HepG2 (cell line): ENCODE measurements around the gene THUMPD1. TPM values are rescaled to one million over a fixed set of nuclear protein-coding genes. Genes with fewer than 3 reads are reported as not detected.

Source experiments
- ARID2 ChIP-seq: sonication (generic); formaldehyde crosslinking; IDR thresholded peaks from 2 replicates; pipeline ENCODE4 v1.8.1; 2022; ENCODE audit warnings: mild to moderate bottlenecking, missing genetic modification reagents, borderline replicate concordance
- BRD4 ChIP-seq: sonication (generic); formaldehyde crosslinking; IDR thresholded peaks from 2 replicates; pipeline ENCODE4 v1.4.0; 2020; ENCODE audit warnings: missing genetic modification reagents
- CBX2 ChIP-seq, 2 experiments: fragments of 200-600 bp in 1 of 2; sonication (generic); formaldehyde crosslinking in 1 of 2; IDR thresholded peaks; 2 replicates each; pipeline versions ENCODE4 v1.7.0 to v1.8.1; 2018 to 2022; ENCODE audit warnings: low read depth in 2 of 2, low read length in 1 of 2, mild to moderate bottlenecking in 1 of 2, missing genetic modification reagents in 1 of 2
- FOSL1 ChIP-seq: sonication (generic); formaldehyde crosslinking; IDR thresholded peaks from 2 replicates; pipeline ENCODE4 v1.9.0; 2021; ENCODE audit warnings: missing genetic modification reagents, borderline replicate concordance
- FOXA3 ChIP-seq: IDR thresholded peaks from 2 replicates; pipeline ENCODE4 v1.6.1; 2016; ENCODE audit warnings: missing genetic modification reagents, missing compliant biosample characterization
- GPN1 ChIP-seq: sonication (generic); formaldehyde crosslinking; IDR thresholded peaks from 2 replicates; pipeline ENCODE4 v1.5.1; 2020; ENCODE audit warnings: missing genetic modification reagents, borderline replicate concordance
- KDM5B ChIP-seq: sonication (generic); formaldehyde crosslinking; IDR thresholded peaks from 2 replicates; pipeline ENCODE4 v1.4.0; 2020; ENCODE audit warnings: missing genetic modification reagents, mild to moderate bottlenecking, borderline replicate concordance
- TBP ChIP-seq: sonication (generic); formaldehyde crosslinking; IDR thresholded peaks from 2 replicates; pipeline ENCODE4 v1.5.0; 2020; ENCODE audit warnings: missing genetic modification reagents
- TMF1 ChIP-seq: sonication (generic); formaldehyde crosslinking; IDR thresholded peaks from 2 replicates; pipeline ENCODE4 v1.8.1; 2022; ENCODE audit warnings: low read depth, missing genetic modification reagents
- ZBTB8A ChIP-seq: sonication (generic); formaldehyde crosslinking; IDR thresholded peaks from 2 replicates; pipeline ENCODE4 v1.4.0; 2020; ENCODE audit warnings: mild to moderate bottlenecking, low read depth, missing genetic modification reagents, borderline replicate concordance
- ZNF121 ChIP-seq: sonication (generic); formaldehyde crosslinking; IDR thresholded peaks from 2 replicates; pipeline ENCODE4 v1.5.0; 2020; ENCODE audit warnings: mild to moderate bottlenecking, missing genetic modification reagents
- ZNF17 ChIP-seq: sonication (generic); formaldehyde crosslinking; IDR thresholded peaks from 2 replicates; pipeline ENCODE4 v1.5.0; 2020; ENCODE audit warnings: mild to moderate bottlenecking, missing genetic modification reagents
- ZNF362 ChIP-seq: sonication (generic); formaldehyde crosslinking; IDR thresholded peaks from 2 replicates; pipeline ENCODE4 v1.4.0; 2020; ENCODE audit warnings: missing genetic modification reagents, mild to moderate bottlenecking, borderline replicate concordance
- ZNF546 ChIP-seq: sonication (generic); formaldehyde crosslinking; conservative IDR thresholded peaks from 2 replicates; pipeline ENCODE4 v1.8.1; 2023; ENCODE audit warnings: mild to moderate bottlenecking, missing genetic modification reagents
- ZNF547 ChIP-seq: sonication (generic); formaldehyde crosslinking; IDR thresholded peaks from 2 replicates; pipeline ENCODE4 v1.5.1; 2020; ENCODE audit warnings: mild to moderate bottlenecking, missing genetic modification reagents
- ZNF75D ChIP-seq: sonication (generic); formaldehyde crosslinking; IDR thresholded peaks from 2 replicates; pipeline ENCODE4 v1.8.1; 2023; ENCODE audit warnings: missing genetic modification reagents, mild to moderate bottlenecking, borderline replicate concordance
- ZNF775 ChIP-seq: sonication (generic); formaldehyde crosslinking; IDR thresholded peaks from 2 replicates; pipeline ENCODE4 v1.4.0; 2020; ENCODE audit warnings: missing genetic modification reagents, mild to moderate bottlenecking, moderate library complexity, borderline replicate concordance
- polyA plus RNA-seq, 8 experiments: library from polyadenylated mRNA; depleted of rRNA in 3 of 8; stranded (reverse) in 7 of 8; unstranded in 1 of 8; fragments of >200 nt; fragmentation: Illumina TruSeq in 4 of 8; extraction: Trizol in 4 of 8; gene quantifications; 2 replicates each; pipeline versions ENCODE4 v1.2.1 to v1.2.3, GENCODE V29; 2011 to 2016; ENCODE audit warnings: low read depth in 4 of 8, missing spikeins in 1 of 8, mixed read lengths in 1 of 8; ENCODE audit not compliant: insufficient read depth in 1 of 8
- total RNA-seq, 5 experiments: library from RNA; depleted of rRNA; stranded (reverse); fragments of >200 nt; fragmentation: Illumina TruSeq; extraction: Trizol; gene quantifications; 2 replicates each; pipeline ENCODE4 v1.2.3, GENCODE V29; 2016; ENCODE audit warnings: low read depth in 1 of 5
- TF ChIP-seq, protein P1 (sequence below): sonication (generic); formaldehyde crosslinking; IDR thresholded peaks from 2 replicates; pipeline ENCODE4 v1.5.1; 2020; ENCODE audit warnings: mild to moderate bottlenecking, missing genetic modification reagents
- TF ChIP-seq, protein P2 (sequence below): sonication (generic); formaldehyde crosslinking; IDR thresholded peaks from 2 replicates; pipeline ENCODE4 v1.9.0; 2021; ENCODE audit warnings: mild to moderate bottlenecking, missing genetic modification reagents

Gene THUMPD1
- total and polyA plus RNA-seq, 2 of the 13 experiments (the other 11 are each of a cell fraction or from before 2014, with no cell fraction given), result 22.7 to 69.1 TPM

DNA sequence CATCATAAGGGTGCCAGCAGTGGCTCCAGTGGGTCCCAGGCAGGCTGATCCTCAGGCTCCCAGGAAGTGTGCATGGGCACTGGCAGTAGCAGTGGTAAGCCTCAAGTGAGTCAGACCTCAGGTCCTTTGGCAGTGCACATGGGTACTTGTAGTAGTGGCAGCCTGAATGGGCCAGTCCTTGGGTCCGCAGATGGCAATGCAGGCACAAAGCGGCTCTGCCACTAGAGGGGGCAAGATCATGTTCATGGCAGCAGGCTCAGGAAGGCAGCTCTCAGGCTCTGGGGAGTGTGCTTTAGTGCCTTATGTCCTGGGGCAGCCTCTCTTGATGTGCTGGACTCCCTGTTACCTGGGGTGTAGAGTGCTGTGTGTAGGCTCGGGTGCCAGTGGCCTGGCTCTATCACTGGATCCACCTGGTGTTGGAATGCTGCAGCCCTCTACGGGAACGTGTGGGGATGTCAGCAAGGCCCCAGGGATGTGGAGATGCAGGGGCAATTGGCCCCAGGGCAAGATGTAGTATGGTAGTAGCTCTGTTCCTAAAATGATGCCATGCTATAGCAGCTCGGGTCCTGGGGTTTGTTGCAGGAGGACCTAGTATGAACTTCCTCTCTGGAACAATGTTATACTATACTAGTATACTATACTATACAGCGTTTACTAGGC is 33.2 kb upstream of the THUMPD1 start (continued):
- no peak for TF ChIP-seq TMF1 (CRISPR knock-in tag)
- no peak for TF ChIP-seq ARID2 (CRISPR knock-in tag)
- TF ChIP-seq, protein P1, sequence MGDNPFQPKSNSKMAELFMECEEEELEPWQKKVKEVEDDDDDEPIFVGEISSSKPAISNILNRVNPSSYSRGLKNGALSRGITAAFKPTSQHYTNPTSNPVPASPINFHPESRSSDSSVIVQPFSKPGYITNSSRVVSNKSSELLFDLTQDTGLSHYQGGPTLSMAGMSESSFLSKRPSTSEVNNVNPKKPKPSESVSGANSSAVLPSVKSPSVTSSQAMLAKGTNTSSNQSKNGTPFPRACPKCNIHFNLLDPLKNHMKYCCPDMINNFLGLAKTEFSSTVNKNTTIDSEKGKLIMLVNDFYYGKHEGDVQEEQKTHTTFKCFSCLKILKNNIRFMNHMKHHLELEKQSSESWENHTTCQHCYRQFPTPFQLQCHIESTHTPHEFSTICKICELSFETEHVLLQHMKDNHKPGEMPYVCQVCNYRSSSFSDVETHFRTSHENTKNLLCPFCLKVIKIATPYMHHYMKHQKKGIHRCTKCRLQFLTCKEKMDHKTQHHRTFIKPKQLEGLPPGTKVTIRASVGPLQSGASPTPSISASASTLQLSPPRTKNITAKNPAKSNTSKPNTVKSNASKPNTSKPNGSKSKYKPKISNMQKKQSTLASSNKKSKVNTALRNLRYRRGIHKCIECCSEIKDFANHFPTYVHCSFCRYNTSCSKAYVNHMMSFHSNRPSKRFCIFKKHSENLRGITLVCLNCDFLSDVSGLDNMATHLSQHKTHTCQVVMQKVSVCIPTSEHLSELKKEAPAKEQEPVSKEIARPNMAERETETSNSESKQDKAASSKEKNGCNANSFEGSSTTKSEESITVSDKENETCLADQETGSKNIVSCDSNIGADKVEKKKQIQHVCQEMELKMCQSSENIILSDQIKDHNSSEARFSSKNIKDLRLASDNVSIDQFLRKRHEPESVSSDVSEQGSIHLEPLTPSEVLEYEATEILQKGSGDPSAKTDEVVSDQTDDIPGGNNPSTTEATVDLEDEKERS (CRISPR knock-in tag), result no peak
- 0 out of 2 replicates have a peak, but pooled peaks have one; percentile 63 for TF ChIP-seq ZNF547 (CRISPR knock-in tag)
- TF ChIP-seq ZNF121 (CRISPR knock-in tag), result peak; percentile 57; the same call in 1 of the 2 replicates
- TF ChIP-seq FOXA3 (CRISPR knock-in tag), result no peak
- no peak for TF ChIP-seq ZNF75D (CRISPR knock-in tag)
- no peak for TF ChIP-seq CBX2 (IDR thresholded peaks at IDR 0.05; ENCODE audit: low read depth, low read length)
- TF ChIP-seq CBX2 (CRISPR knock-in tag; IDR thresholded peaks at IDR 0.05; ENCODE audit: low read depth), result no peak
- no peak for TF ChIP-seq BRD4 (CRISPR knock-in tag)
- no peak for TF ChIP-seq ZNF775
- no peak for TF ChIP-seq TBP (CRISPR knock-in tag)
- TF ChIP-seq ZBTB8A (CRISPR knock-in tag), result no peak
- no peak for TF ChIP-seq ZNF362 (CRISPR knock-in tag)
- no peak for TF ChIP-seq FOSL1 (CRISPR knock-in tag)
- TF ChIP-seq ZNF17 (CRISPR knock-in tag), result no peak
- no peak for TF ChIP-seq GPN1 (CRISPR knock-in tag)
- TF ChIP-seq, protein P2, sequence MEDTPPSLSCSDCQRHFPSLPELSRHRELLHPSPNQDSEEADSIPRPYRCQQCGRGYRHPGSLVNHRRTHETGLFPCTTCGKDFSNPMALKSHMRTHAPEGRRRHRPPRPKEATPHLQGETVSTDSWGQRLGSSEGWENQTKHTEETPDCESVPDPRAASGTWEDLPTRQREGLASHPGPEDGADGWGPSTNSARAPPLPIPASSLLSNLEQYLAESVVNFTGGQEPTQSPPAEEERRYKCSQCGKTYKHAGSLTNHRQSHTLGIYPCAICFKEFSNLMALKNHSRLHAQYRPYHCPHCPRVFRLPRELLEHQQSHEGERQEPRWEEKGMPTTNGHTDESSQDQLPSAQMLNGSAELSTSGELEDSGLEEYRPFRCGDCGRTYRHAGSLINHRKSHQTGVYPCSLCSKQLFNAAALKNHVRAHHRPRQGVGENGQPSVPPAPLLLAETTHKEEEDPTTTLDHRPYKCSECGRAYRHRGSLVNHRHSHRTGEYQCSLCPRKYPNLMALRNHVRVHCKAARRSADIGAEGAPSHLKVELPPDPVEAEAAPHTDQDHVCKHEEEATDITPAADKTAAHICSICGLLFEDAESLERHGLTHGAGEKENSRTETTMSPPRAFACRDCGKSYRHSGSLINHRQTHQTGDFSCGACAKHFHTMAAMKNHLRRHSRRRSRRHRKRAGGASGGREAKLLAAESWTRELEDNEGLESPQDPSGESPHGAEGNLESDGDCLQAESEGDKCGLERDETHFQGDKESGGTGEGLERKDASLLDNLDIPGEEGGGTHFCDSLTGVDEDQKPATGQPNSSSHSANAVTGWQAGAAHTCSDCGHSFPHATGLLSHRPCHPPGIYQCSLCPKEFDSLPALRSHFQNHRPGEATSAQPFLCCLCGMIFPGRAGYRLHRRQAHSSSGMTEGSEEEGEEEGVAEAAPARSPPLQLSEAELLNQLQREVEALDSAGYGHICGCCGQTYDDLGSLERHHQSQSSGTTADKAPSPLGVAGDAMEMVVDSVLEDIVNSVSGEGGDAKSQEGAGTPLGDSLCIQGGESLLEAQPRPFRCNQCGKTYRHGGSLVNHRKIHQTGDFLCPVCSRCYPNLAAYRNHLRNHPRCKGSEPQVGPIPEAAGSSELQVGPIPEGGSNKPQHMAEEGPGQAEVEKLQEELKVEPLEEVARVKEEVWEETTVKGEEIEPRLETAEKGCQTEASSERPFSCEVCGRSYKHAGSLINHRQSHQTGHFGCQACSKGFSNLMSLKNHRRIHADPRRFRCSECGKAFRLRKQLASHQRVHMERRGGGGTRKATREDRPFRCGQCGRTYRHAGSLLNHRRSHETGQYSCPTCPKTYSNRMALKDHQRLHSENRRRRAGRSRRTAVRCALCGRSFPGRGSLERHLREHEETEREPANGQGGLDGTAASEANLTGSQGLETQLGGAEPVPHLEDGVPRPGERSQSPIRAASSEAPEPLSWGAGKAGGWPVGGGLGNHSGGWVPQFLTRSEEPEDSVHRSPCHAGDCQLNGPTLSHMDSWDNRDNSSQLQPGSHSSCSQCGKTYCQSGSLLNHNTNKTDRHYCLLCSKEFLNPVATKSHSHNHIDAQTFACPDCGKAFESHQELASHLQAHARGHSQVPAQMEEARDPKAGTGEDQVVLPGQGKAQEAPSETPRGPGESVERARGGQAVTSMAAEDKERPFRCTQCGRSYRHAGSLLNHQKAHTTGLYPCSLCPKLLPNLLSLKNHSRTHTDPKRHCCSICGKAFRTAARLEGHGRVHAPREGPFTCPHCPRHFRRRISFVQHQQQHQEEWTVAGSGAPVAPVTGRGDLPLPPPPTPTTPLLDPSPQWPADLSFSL (CRISPR knock-in tag), result no peak
- TF ChIP-seq KDM5B (CRISPR knock-in tag), result peak; percentile 41; the same call in 1 of the 2 replicates
- TF ChIP-seq ZNF546 (CRISPR knock-in tag), result no peak
